B cell (primary cell): ENCODE results near the gene NTN4. TPM values are rescaled to one million over a fixed set of nuclear protein-coding genes. Genes with fewer than 3 reads are reported as not detected.

Experiments
- ATAC-seq: fragments of 200-7000 bp; cut with Tn5 transposase; one replicate; pipeline ENCODE4 v1.10.0; 2021; ENCODE audit warnings: low read depth, mild to moderate bottlenecking, moderate number of reproducible peaks, moderate library complexity
- CTCF ChIA-PET: fragments of 350-600 bp; sonication (Branson Sonifier 250); formaldehyde crosslinking; loops from one replicate; lab custom pipeline; 2021; ENCODE audit warnings: antibody characterized with exemption, inconsistent platforms; lab: Charles Lee
- POLR2A ChIA-PET: fragments of 350-600 bp; sonication (Branson Sonifier 250); formaldehyde crosslinking; loops from one replicate; lab custom pipeline; 2021; ENCODE audit warnings: antibody characterized with exemption; lab: Charles Lee
- DNase-seq: peaks from one replicate; pipeline ENCODE4 v3.0.0; 2013
- H2AFZ ChIP-seq: 2 replicates; pipeline ENCODE4 v1.6.1; 2012; ENCODE audit warnings: mild to moderate bottlenecking, low read depth, low read length; ENCODE audit not compliant: insufficient read depth, poor library complexity, severe bottlenecking
- H3K27ac ChIP-seq, 2 donors: 1 replicate in 1 of 2; 2 replicates in 1 of 2; pipeline ENCODE4 v1.5.1; 2012 to 2013; ENCODE audit warnings: low read length in 2 of 2, mild to moderate bottlenecking in 2 of 2, moderate library complexity in 1 of 2
- H3K27me3 ChIP-seq, 4 experiments: fragments of 200-600 bp in 1 of 4; sonication (generic) in 1 of 4; replicated peaks in 1 of 4; 1 replicate in 2 of 4; 2 replicates in 2 of 4; pipeline versions ENCODE4 v1.6.1 to v1.7.0; 2013 to 2016; ENCODE audit warnings: low read length in 3 of 4, mild to moderate bottlenecking in 2 of 4, mixed read lengths in 1 of 4, moderate library complexity in 1 of 4; ENCODE audit not compliant: insufficient read depth in 4 of 4, control insufficient read depth in 3 of 4; ENCODE audit errors: control extremely low read depth in 1 of 4
- H3K36me3 ChIP-seq, 2 experiments: replicated peaks in 1 of 2; 1 replicate in 1 of 2; 2 replicates in 1 of 2; pipeline versions ENCODE4 v1.6.1 to v1.7.1; 2013; ENCODE audit warnings: low read length in 1 of 2; ENCODE audit not compliant: insufficient read depth in 2 of 2, control insufficient read depth in 1 of 2; ENCODE audit errors: control extremely low read depth in 1 of 2, extremely low read depth in 1 of 2
- H3K4me1 ChIP-seq, 2 donors: fragments of 200-600 bp in 1 of 2; sonication (generic) in 1 of 2; 1 replicate in 1 of 2; 2 replicates in 1 of 2; pipeline versions ENCODE4 v1.5.1 to v1.6.1; 2013 to 2017; ENCODE audit warnings: low read length in 2 of 2; ENCODE audit not compliant: control insufficient read depth in 2 of 2, insufficient read depth in 2 of 2
- H3K4me2 ChIP-seq: replicated peaks from 2 replicates; pipeline ENCODE3; 2012; ENCODE audit warnings: mild to moderate bottlenecking, low read depth, low read length; ENCODE audit not compliant: poor library complexity, severe bottlenecking
- H3K4me3 ChIP-seq, 5 experiments: fragments of 200-600 bp in 1 of 5; sonication (generic) in 1 of 5; 1 replicate in 3 of 5; 2 replicates in 2 of 5; pipeline versions ENCODE4 v1.5.1 to v1.7.0; 2011 to 2016; ENCODE audit warnings: low read length in 4 of 5, mild to moderate bottlenecking in 4 of 5, low read depth in 2 of 5, control low read depth in 1 of 5, moderate library complexity in 1 of 5; ENCODE audit not compliant: insufficient read depth in 1 of 5; ENCODE audit errors: control extremely low read depth in 1 of 5, extremely low read depth in 1 of 5
- H3K79me2 ChIP-seq: fragments of 200-600 bp; sonication (generic); one replicate; pipeline ENCODE4 v1.6.0; 2016; ENCODE audit warnings: low read length; ENCODE audit not compliant: control insufficient read depth, insufficient read depth
- H3K9ac ChIP-seq: fragments of 200-600 bp; sonication (generic); 2 replicates; pipeline ENCODE4 v1.6.1; 2017; ENCODE audit warnings: mild to moderate bottlenecking, low read length, moderate library complexity
- H3K9me3 ChIP-seq, 3 donors: one replicate each; pipeline versions ENCODE4 v1.6.1 to v1.7.1; 2013; ENCODE audit warnings: low read length in 2 of 3; ENCODE audit not compliant: control insufficient read depth in 2 of 3, insufficient read depth in 1 of 3; ENCODE audit errors: control extremely low read depth in 1 of 3
- H4K20me1 ChIP-seq: 2 replicates; pipeline ENCODE4 v1.6.0; 2012; ENCODE audit warnings: mild to moderate bottlenecking, low read length; ENCODE audit not compliant: insufficient read depth, control insufficient read depth, poor library complexity, severe bottlenecking
- H3K27ac Mint-ChIP-seq: one replicate; pipeline ENCODE4 v1.8.0; 2021; ENCODE audit warnings: mixed read lengths
- H3K27me3 Mint-ChIP-seq: one replicate; pipeline ENCODE4 v1.8.0; 2021; ENCODE audit warnings: mixed read lengths
- H3K4me1 Mint-ChIP-seq: one replicate; pipeline ENCODE4 v1.8.0; 2021; ENCODE audit warnings: mixed read lengths
- H3K4me3 Mint-ChIP-seq: one replicate; pipeline ENCODE4 v1.8.0; 2021; ENCODE audit warnings: mixed read lengths
- H3K9me3 Mint-ChIP-seq: one replicate; pipeline ENCODE4 v1.8.0; 2022; ENCODE audit warnings: mixed read lengths; ENCODE audit not compliant: insufficient read depth
- EZH2 ChIP-seq: IDR thresholded peaks from 2 replicates; pipeline ENCODE4 v1.6.1; 2012; ENCODE audit warnings: borderline replicate concordance, low read depth, mild to moderate bottlenecking, moderate library complexity, low read length; ENCODE audit not compliant: insufficient read depth, poor library complexity, severe bottlenecking
- WGBS: methylation state at CpG from one replicate; pipeline ENCODE4 v1.1.5; 2013; ENCODE audit warnings: missing lambda C conversion rate; ENCODE audit not compliant: insufficient coverage; 5-methylcytosine and 5-hydroxymethylcytosine counted together
- intact Hi-C: fragments of 100-400 bp; cut with micrococcal nuclease; formaldehyde crosslinking; loops from one replicate; pipeline ENCODE4 v1.10.0; 2022
- polyA plus RNA-seq: library from polyadenylated mRNA; depleted of rRNA; stranded (reverse); fragments of >200 nt; gene quantifications from 2 replicates; pipeline ENCODE4 v1.2.3, GENCODE V29; 2012
- total RNA-seq, 2 donors: library from RNA; stranded (reverse); fragments of 120-200 nt in 1 of 2; gene quantifications; 1 replicate in 1 of 2; 2 replicates in 1 of 2; pipeline versions ENCODE4 v1.2.3 to v1.2.4, GENCODE V29; 2013 to 2022
- TF ChIP-seq, protein P1 (sequence below): fragments of 200-600 bp; IDR thresholded peaks from one replicate; pipeline ENCODE4 v1.8.0; 2022; ENCODE audit warnings: antibody characterized with exemption, mild to moderate bottlenecking

Gene NTN4
- total and polyA plus RNA-seq, 2 donors (not counting 1 experiment from before 2014, with no cell fraction given) = not detected

GRCh38 chr12:95733141-95733825, 57.3 kb downstream of the NTN4 start:
- H3K4me2 ChIP-seq = no peak overlapping the region
- ATAC-seq = no peak
- no peaks in the 10 kb centered on the region for H3K9me3 Mint-ChIP-seq
- no peaks in the 10 kb centered on the region for H3K9me3 ChIP-seq
- no peak overlapping the region for H3K27ac ChIP-seq
- no peak overlapping the region for H2AFZ ChIP-seq
- H3K4me3 Mint-ChIP-seq = no peak overlapping the region
- H3K79me2 ChIP-seq = no peaks in the 10 kb centered on the region
- CTCF ChIA-PET = no interaction called here
- H3K36me3 ChIP-seq = no peaks in the 10 kb centered on the region
- no peak for DNase-seq
- intact Hi-C loops = no loop called here
- peaks cover 6% of the 10 kb centered on the region for H3K27me3 Mint-ChIP-seq
- 90% methylated on average over 2 of the region's 3 CpGs for WGBS
- no peak for TF ChIP-seq EZH2
- TF ChIP-seq, protein P1, sequence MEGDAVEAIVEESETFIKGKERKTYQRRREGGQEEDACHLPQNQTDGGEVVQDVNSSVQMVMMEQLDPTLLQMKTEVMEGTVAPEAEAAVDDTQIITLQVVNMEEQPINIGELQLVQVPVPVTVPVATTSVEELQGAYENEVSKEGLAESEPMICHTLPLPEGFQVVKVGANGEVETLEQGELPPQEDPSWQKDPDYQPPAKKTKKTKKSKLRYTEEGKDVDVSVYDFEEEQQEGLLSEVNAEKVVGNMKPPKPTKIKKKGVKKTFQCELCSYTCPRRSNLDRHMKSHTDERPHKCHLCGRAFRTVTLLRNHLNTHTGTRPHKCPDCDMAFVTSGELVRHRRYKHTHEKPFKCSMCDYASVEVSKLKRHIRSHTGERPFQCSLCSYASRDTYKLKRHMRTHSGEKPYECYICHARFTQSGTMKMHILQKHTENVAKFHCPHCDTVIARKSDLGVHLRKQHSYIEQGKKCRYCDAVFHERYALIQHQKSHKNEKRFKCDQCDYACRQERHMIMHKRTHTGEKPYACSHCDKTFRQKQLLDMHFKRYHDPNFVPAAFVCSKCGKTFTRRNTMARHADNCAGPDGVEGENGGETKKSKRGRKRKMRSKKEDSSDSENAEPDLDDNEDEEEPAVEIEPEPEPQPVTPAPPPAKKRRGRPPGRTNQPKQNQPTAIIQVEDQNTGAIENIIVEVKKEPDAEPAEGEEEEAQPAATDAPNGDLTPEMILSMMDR = no peak
- H3K4me1 ChIP-seq = peaks cover 4 to 6% of the 10 kb centered on the region in 2 donors
- H4K20me1 ChIP-seq = no peaks in the 10 kb centered on the region
- H3K27ac Mint-ChIP-seq = no peak overlapping the region
- POLR2A ChIA-PET = no interaction called here
- no peaks in the 10 kb centered on the region for H3K27me3 ChIP-seq
- H3K4me1 Mint-ChIP-seq = peaks cover 8% of the 10 kb centered on the region
- no peak overlapping the region for H3K9ac ChIP-seq
- H3K4me3 ChIP-seq = no peak overlapping the region

- peak overlapping the region; percentile 7 for H3K27ac Mint-ChIP-seq
These were observed 59.0 kb downstream of the NTN4 start for GRCh38 chr12:95731519-95731958.

More at GRCh38 chr12:95731519-95731958, 59.0 kb downstream of the NTN4 start:
- CTCF ChIA-PET = no interaction called here
- POLR2A ChIA-PET = no interaction called here
- Histone ChIP-seq H3K9me3 (peaks cover under 1 to 4% (median 3%) of the 10 kb centered on the region in 3 donors), H3K79me2 (no peaks in the 10 kb centered on the region), H2AFZ (peak overlapping the region; percentile 51), H3K4me1 (peaks cover 4 to 6% of the 10 kb centered on the region in 2 donors), H3K36me3 (no peaks in the 10 kb centered on the region), H3K27ac (no peak overlapping the region), H3K4me2 (peak overlapping the region; percentile 40), H3K4me3 (no peak overlapping the region), H3K27me3 (no peaks in the 10 kb centered on the region), H3K9ac (no peak overlapping the region), H4K20me1 (no peaks in the 10 kb centered on the region)
- WGBS = no CpG with 5 or more reads among the region's 7 CpGs
- peak; percentile 42 for DNase-seq
- Mint-ChIP-seq H3K27me3 (no peaks in the 10 kb centered on the region), H3K4me3 (peak overlapping the region; percentile 10), H3K4me1 (peaks cover 8% of the 10 kb centered on the region), H3K9me3 (peaks cover 2% of the 10 kb centered on the region)
- ATAC-seq = peak; percentile 21
- intact Hi-C loops = no loop called here
- TF ChIP-seq, protein P1 = no peak
- no peak for TF ChIP-seq EZH2
